Astrocyte of the spinal cord (primary cell): ENCODE measurements around the gene LDLRAD4.

Experiments used
- DNase-seq: peaks from one replicate; pipeline ENCODE4 v3.0.0; 2011; ENCODE audit warnings: low read depth, low spot score
- H3K4me3 ChIP-seq: 2 replicates; pipeline ENCODE4 v1.5.1; 2011; ENCODE audit warnings: low read depth, mild to moderate bottlenecking, low read length, moderate library complexity
- in situ Hi-C: cut with HindIII; loops from 2 replicates; pipeline ENCODE4 v1.10.0; 2017; ENCODE audit warnings: low sequenced_read_pairs
- TF ChIP-seq, protein P1 (sequence below): IDR thresholded peaks from 2 replicates; pipeline ENCODE4 v1.5.1; 2012; ENCODE audit warnings: low read depth, mild to moderate bottlenecking, low read length, inconsistent platforms

LDLRAD4 gene

DNA sequence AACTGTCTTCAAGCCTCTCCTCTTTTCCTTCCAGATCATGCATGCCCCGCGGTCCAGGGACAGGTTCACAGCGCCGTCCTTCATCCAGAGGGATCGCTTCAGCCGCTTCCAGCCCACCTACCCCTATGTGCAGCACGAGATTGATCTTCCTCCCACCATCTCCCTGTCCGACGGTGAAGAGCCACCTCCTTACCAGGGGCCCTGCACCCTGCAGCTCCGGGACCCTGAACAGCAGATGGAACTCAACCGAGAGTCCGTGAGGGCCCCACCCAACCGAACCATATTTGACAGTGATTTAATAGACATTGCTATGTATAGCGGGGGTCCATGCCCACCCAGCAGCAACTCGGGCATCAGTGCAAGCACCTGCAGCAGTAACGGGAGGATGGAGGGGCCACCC is 426.5 kb downstream of the LDLRAD4 start:
- in situ Hi-C loops = no loop called here
- DNase-seq = no peak
- TF ChIP-seq, protein P1, sequence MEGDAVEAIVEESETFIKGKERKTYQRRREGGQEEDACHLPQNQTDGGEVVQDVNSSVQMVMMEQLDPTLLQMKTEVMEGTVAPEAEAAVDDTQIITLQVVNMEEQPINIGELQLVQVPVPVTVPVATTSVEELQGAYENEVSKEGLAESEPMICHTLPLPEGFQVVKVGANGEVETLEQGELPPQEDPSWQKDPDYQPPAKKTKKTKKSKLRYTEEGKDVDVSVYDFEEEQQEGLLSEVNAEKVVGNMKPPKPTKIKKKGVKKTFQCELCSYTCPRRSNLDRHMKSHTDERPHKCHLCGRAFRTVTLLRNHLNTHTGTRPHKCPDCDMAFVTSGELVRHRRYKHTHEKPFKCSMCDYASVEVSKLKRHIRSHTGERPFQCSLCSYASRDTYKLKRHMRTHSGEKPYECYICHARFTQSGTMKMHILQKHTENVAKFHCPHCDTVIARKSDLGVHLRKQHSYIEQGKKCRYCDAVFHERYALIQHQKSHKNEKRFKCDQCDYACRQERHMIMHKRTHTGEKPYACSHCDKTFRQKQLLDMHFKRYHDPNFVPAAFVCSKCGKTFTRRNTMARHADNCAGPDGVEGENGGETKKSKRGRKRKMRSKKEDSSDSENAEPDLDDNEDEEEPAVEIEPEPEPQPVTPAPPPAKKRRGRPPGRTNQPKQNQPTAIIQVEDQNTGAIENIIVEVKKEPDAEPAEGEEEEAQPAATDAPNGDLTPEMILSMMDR = no peak
- H3K4me3 ChIP-seq = no peak overlapping the region

DNA sequence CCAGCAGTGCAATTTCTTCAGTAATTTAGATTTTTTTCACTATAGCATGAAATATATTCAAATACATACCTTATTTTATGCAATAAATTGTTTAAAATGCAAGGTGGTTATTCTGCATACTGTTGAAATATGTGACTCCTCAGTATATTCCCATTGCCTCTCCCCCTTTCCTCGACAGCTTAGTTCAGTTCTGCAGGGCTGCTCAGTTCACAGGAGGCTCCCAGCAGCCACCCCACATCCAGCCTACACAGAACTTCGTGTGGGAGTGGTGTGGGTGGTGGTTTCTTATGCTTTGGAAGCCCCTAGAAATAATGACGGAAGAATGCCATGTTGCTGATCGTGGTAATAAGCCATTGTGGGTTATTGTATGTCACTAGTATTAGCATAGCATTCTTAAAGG is 428.1 kb downstream of the LDLRAD4 start:
- DNase-seq = no peak
- H3K4me3 ChIP-seq = no peak overlapping the region
- TF ChIP-seq, protein P1 = no peak
- in situ Hi-C loops = no loop called here

DNA sequence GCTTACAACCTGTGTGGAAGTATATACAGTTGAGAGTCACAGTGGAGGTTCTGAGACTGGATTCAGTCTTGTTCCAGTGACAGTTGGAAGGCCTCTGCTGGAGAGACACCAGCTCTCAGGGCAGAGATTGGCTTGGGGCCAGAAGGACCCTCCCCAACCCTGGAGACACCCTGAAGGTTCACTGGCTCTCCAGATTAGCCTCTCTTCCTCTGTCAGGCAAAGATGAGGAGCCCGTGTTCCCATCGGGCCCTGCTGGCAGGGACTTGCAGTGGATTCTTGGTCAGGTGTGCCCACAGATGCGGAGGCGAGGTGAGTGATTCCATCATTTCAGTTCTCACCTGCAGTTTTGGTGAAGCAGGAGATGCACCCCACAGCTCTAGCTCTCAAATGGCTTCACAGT is 429.2 kb downstream of the LDLRAD4 start:
- no peak overlapping the region for H3K4me3 ChIP-seq
- in situ Hi-C loops = no loop called here
- no peak for DNase-seq
- TF ChIP-seq, protein P1 = no peak

DNA sequence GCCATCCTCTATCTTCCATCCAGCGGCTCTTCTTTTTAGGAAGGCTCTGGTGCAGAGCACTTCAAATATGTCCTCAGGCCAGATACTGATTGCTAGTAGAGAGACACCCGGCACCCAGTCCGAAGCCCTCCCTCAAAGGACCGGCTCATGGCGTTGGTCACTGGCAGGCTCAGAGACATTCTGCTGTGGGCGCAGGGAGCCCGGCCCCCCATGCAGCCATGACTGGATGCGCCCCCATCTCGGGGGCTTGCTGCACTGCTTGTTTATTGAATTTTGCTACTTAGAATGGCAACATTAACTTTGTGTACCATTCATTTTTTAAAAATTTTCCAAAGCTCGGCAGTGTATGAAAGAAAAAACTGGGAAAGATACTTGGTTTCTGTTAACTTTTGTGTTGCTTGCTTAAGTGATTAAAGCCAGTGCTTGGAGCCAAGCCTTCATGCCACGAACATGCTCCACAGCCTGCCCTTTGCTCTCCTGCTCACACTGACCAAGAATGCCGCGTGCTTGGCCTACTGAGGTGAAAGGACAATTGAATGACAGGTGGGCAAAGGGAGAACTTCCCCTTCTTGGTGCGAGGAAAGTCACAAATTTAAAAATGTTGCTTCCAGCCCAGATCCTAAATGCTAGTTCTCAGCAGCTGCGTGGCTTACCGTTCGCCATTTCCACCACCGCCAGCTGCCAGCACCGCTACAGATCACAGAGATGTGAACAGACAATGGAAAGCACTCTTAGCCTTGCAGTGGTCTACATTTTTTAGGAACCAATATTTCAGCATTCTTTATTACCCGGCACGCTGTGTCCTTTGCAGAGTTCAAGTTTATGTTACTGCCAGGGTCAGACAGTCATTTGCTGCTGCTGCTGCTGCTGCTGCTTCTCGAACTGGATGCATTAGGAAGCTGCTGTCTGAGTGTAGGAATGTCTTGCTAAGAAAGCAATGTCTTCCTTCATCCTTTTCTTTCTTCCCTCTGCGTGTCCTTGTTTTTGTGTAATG is 431.1 kb downstream of the LDLRAD4 start:
- TF ChIP-seq, protein P1 = no peak
- H3K4me3 ChIP-seq = no peak overlapping the region
- DNase-seq = no peak
- in situ Hi-C loops = no loop called here

DNA sequence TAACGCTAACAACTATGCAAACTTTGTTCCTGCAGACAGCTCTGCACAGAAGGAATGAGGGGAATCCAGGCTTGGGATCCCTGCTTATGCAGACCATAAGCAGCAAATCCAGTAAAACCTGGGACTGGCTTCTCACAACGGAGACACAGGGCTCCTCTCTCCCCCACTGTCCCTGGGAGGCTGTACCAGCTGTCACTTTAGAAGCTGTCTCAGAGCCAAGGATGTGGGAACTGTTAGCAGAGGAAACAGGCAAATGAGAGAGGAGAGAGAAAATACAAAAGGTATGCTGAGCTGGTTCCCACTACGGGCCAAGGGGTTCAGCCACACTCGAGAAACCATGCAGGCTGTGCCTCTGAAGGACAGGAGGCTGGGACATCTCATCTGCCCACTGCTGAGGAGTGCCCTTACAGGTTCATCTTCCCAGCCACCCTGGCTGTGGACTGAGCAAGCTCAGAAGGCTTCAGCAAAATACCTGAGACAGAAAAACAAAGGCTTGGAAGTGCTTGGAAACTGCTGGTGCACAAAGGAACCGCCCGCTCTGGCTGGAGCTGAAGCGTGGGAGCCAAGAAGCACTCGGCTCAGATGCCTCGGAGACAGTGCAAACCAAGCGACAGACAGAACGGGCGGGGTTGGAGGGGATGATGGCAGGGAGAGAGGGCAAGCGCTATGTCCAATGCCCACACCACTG is 435.3 kb downstream of the LDLRAD4 start:
- no peak overlapping the region for H3K4me3 ChIP-seq
- TF ChIP-seq, protein P1 = no peak
- in situ Hi-C loops = no loop called here
- no peak for DNase-seq

DNA sequence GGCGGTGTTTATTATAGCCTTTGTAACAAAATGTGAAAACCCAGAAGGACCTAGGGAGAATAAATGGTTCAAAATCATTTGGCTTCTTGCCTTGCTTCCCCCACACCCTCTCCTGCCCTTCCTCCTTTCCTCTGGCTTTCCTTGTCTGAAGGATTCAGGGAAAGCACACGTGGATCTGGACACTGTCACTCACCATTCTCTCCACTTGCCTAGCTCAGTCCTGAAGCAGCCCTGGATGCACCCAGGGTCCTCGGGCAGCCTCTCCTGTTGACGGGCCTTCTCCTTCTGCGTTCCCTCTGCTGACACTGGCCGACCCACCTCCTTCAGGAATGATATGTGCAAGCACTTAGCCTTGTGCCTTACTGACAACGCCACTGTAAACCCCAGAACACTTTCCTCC is 439.4 kb downstream of the LDLRAD4 start:
- in situ Hi-C loops = no loop called here
- DNase-seq = no peak
- TF ChIP-seq, protein P1 = no peak
- H3K4me3 ChIP-seq = no peak overlapping the region
